KG1 (cell line): Measurements from ENCODE around the gene COL27A1.

Experiments used
- DNase-seq: peaks from one replicate; lab custom pipeline; 2025; lab: John Stamatoyannopoulos, UW

Gene COL27A1

GRCh38 chr9:114287763-114288192 lies 132.4 kb downstream of the COL27A1 start:
- no peak for DNase-seq

GRCh38 chr9:114288193-114289091 lies 133.1 kb downstream of the COL27A1 start:
- DNase-seq = no peak

DNA sequence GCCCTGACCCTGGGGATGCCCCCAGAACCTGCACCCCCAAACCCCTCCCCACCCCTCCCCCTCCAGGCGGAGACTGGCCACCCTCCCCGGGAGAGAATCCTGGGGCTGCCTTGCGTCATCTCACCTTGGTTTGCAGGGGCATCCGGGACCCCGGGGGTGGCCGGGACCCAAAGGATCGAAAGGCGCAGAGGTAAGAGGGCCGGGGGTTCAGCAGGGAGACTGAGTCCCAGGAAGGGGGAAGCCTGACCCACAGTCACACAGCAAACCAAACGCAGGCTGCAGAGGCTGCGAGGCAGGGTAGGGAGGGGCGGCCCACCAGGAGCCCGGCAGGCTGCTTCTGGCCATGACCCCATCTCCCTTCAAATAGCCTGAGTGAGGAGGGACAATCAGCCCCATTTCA lies 133.8 kb downstream of the COL27A1 start:
- DNase-seq = no peak

- DNase-seq = no peak
Observed at GRCh38 chr9:114289571-114290481, 134.5 kb downstream of the COL27A1 start.

GRCh38 chr9:114290561-114290986 lies 135.2 kb downstream of the COL27A1 start:
- no peak for DNase-seq

- DNase-seq = peak; percentile 30
Observed at GRCh38 chr9:114291064-114291474, 135.7 kb downstream of the COL27A1 start.

DNA sequence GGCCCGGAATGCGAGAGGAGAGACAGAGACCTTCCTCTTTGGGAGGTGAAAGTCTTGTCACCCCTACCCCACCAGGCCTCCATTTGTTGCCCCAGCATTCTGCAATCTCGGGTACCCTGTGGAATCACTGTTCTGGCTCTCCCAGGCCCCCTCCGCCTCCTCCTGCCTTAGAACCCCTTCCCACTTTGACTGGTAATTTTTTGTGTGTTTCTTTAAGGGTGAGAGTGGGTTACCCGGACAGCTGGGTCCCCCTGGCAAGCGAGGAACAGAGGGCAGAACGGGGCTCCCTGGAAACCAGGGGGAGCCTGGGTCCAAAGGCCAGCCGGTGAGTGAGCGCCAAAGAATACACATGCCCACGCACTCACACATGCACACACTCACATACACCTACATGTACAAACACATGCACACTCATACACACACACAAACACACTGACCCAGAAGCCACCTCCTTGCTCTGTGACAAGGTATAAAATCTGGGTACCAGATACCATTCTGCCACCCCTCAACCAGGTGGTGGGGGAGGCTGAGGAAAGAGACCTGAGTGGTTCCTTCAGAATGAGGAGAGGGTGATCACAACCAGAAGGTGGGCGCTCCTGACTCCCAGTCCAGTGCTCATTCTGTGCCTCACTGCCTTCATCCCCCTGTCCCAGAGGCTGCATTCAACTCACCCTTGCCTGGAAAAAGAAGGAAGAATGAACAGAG lies 136.7 kb downstream of the COL27A1 start:
- no peak for DNase-seq

DNA sequence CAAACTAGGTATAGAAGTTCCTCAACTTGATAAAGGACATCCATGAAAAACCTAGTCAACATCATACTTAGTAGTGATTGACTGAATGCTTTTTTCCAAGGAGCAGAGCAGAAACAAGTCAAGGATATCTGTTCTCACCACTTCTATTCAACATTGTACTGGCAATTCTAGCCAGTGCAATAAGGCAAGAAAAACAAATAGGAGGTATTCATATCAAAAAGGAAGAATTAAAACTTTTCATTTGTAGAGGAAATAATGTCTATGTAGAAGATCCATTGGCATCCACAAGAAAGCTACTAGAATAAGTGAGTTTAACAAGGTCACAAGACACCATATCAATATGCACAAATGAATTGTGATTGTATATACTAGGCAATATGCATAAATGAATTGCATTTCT lies 139.3 kb downstream of the COL27A1 start:
- no peak for DNase-seq

GRCh38 chr9:114296338-114296737 lies 141.0 kb downstream of the COL27A1 start:
- no peak for DNase-seq

- DNase-seq = no peak
Observed at GRCh38 chr9:114299286-114300152, 144.2 kb downstream of the COL27A1 start.

GRCh38 chr9:114300153-114300845 lies 145.0 kb downstream of the COL27A1 start:
- DNase-seq = no peak

DNA sequence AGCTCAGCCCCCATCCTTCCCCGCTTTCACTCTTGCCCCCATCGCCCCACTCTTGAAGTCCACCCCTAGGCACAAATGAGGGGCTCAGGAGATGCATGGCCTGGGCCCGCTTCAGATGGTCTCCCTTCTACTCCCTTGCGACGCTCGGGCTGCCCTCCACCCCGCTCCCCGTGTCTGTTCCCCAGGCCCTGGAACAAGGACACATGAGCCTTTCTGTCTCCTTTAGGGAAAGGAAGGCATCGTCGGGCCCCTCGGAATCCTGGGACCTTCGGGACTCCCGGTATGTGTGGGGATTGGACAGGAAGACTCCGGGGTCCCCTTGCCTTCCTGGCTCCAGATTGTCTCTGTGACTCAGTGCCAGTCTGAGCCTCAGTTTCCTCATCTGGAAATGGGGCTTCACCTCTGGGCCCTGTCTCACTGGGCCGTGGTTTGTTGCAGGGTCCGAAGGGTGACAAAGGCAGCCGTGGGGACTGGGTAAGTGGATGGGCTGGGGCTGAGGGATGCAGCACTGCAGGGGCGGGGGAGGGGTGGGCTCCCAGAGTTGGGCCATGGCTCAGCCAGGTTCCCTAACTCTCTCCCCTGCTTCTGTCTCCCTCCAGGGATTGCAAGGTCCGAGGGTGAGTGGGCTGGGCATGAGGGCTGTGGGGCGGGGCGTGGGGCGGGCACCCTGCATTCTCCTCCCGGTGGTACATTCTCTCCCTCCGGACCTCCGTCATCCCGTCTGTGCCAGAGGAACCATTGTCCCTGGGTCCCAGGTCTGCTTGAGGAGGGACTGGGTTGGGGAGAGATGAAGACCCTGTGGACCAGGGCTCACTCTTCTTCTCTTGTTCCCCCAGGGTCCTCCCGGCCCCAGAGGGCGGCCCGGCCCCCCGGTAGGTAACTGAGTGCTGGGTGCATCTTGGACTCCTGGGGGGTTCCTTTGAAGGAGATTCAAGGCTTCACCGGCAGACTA lies 145.8 kb downstream of the COL27A1 start:
- DNase-seq = no peak

- no peak for DNase-seq
Observed at GRCh38 chr9:114301798-114302565, 146.6 kb downstream of the COL27A1 start.

DNA sequence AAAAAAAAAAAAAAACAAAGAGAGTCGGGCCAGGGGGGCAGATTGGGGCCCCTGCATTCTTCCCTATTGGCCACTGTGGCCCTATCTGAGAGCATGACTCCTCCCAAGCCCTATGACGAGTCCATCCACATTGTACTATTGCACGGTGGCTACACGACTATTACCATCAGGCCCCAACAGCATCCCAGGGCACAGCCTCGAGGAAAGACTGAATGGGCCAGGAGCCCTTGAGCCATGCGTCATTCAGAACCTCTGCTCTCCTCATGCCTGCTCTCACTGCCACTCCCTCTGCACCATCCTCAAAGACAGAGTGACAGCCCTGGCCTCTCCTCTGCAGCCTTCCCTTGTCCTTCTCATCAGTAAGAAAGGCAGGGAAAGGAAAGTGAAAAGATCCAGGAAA lies 147.4 kb downstream of the COL27A1 start:
- no peak for DNase-seq

DNA sequence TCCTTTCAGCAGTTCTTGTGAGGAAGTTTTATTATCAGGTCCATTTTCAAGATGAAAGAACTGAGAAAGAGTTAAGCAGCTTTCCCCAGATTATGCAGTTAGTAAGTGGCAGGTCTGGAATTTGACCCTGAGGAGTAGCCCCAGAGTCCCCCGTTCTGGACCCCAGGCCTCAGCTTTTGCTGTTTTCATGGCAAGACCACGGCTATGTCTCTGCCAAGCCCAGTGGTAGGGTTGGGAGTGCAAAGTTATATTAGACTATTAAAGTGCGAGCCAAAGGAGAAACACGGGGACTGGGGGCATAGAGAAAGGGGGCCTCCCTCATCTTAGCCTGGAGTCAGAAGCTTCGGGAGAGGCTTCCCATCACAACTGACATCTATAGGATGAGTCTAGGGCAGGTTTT lies 148.2 kb downstream of the COL27A1 start:
- DNase-seq = no peak

- no peak for DNase-seq
Observed at GRCh38 chr9:114303977-114304376, 148.6 kb downstream of the COL27A1 start.

DNA sequence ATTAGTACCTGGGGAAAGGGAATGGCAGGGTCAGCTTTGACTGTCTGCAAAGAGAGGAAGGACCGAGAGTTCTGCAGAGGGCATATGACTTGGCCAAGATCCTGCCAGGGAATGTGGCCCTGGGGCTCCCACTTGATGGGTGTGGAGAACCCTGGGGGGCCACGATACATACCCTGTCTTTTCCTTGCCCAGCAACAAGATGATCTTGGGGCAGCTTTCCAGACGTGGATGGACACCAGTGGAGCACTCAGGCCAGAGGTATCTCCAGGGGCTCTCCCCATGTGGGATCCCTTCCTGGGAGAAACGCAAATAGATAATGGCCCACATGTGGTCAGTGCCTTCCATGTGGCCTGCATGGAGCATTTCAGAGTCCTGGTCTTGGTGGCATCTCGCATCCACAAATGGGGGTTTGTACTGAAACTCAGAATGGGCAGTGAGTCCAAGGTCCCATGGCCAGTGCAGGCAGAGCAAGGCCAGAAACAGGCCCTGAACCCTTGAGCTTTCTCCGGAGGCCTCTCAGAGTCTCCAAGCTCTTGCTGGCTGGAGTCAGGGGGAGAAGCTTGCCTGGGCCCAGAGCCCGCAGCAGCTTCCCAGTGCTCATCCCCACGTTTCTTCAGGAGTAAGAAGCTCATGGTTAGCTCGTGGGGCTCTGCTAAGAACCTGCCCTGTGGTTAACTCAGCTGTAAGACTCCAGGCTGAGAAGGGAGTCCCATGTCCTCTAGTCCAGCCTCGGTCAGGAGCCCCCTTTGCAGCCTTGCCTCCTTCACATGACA lies 149.3 kb downstream of the COL27A1 start:
- DNase-seq = no peak

GRCh38 chr9:114307899-114308267 lies 152.5 kb downstream of the COL27A1 start:
- DNase-seq = no peak
